GM12878 (cell line): ENCODE measurements around the gene RFX7. TPM values are rescaled to one million over a fixed set of nuclear protein-coding genes. Genes with fewer than 3 reads are reported as not detected.

Experiments
- ATAC-seq: fragments of 200-7000 bp; cut with Tn5 transposase; 3 replicates; pipeline ENCODE4 v1.9.1; 2020; ENCODE audit warnings: mild to moderate bottlenecking, moderate library complexity
- BruUV-seq: library from RNA; stranded (reverse); fragments of 400-500 nt; replicated peaks from 2 replicates; lab custom pipeline; 2021; lab: Mats Ljungman, UMichigan
- CTCF ChIA-PET: fragments of 300-600 bp; sonication (Branson Sonifier 250); formaldehyde crosslinking; extraction: SDS; loops from one replicate; lab custom pipeline; 2021; ENCODE audit warnings: inconsistent platforms; lab: Yijun Ruan, JAX
- POLR2A ChIA-PET: fragments of 350-600 bp; formaldehyde crosslinking; extraction: SDS; loops from one replicate; lab custom pipeline; 2021; ENCODE audit warnings: inconsistent platforms; lab: Charles Lee
- RAD21 ChIA-PET: fragments of 300-600 bp; sonication (Branson Sonifier 250); formaldehyde crosslinking; loops from one replicate; lab custom pipeline; 2023; ENCODE audit warnings: antibody characterized with exemption; ENCODE audit not compliant: unreplicated experiment; lab: Charles Lee
- SMC1A ChIA-PET: fragments of 300-600 bp; sonication (Branson Sonifier 250); formaldehyde crosslinking; loops from one replicate; lab custom pipeline; 2023; ENCODE audit not compliant: unreplicated experiment, uncharacterized antibody; lab: Charles Lee
- DNase-seq: peaks from one replicate; pipeline ENCODE4 v3.0.0-alpha.2; 2011; ENCODE audit warnings: low read depth, low spot score
- FAIRE-seq: peaks from 3 replicates; lab custom pipeline; 2011; peaks lifted over from hg19 to GRCh38; lab: Jason Lieb, UNC
- H2AFZ ChIP-seq: 2 replicates; pipeline ENCODE4 v1.6.0; 2011; ENCODE audit warnings: low read depth, low read length, control low read depth; ENCODE audit not compliant: control insufficient read depth
- H3K27ac ChIP-seq: 2 replicates; pipeline ENCODE4 v1.5.1; 2011; ENCODE audit warnings: control low read depth; ENCODE audit not compliant: control insufficient read depth, insufficient read depth
- H3K27me3 ChIP-seq, 2 experiments: replicated peaks in 1 of 2; 2 replicates each; pipeline versions ENCODE4 v1.6.0 to v1.6.1; 2011; ENCODE audit warnings: low read length in 1 of 2; ENCODE audit not compliant: control insufficient read depth in 2 of 2, insufficient read depth in 2 of 2
- H3K36me3 ChIP-seq, 2 experiments: 2 replicates each; pipeline ENCODE4 v1.5.1; 2011; ENCODE audit warnings: low read length in 1 of 2; ENCODE audit not compliant: control insufficient read depth in 2 of 2, insufficient read depth in 2 of 2
- H3K4me1 ChIP-seq: 2 replicates; pipeline ENCODE4 v1.6.1; 2011; ENCODE audit warnings: mild to moderate bottlenecking, low read length, moderate library complexity, mixed read lengths; ENCODE audit not compliant: control insufficient read depth, insufficient read depth
- H3K4me2 ChIP-seq: 2 replicates; pipeline ENCODE4 v1.6.0; 2011; ENCODE audit warnings: control low read depth; ENCODE audit not compliant: control insufficient read depth, insufficient read depth
- H3K4me3 ChIP-seq: fragments of 200-600 bp; sonication (generic); 2 replicates; pipeline ENCODE4 v1.5.1; 2016
- H3K79me2 ChIP-seq: 2 replicates; pipeline ENCODE4 v1.6.0; 2011; ENCODE audit warnings: low read length; ENCODE audit not compliant: control insufficient read depth, insufficient read depth
- H3K9ac ChIP-seq: 2 replicates; pipeline ENCODE4 v1.8.0; 2011; ENCODE audit warnings: low read length, control low read depth, mixed read lengths; ENCODE audit not compliant: control insufficient read depth, insufficient read depth
- H3K9me3 ChIP-seq: replicated peaks from 3 replicates; pipeline ENCODE4 v1.5.1; 2011; ENCODE audit warnings: mild to moderate bottlenecking, low read length; ENCODE audit not compliant: control insufficient read depth, insufficient read depth
- H4K20me1 ChIP-seq: 2 replicates; pipeline ENCODE4 v1.6.0; 2011; ENCODE audit not compliant: control insufficient read depth, insufficient read depth
- BACH1 ChIP-seq: fragments of 450-650 bp; IDR thresholded peaks from 2 replicates; pipeline ENCODE4 v1.6.1; 2017; ENCODE audit warnings: mild to moderate bottlenecking, borderline replicate concordance
- CBX3 ChIP-seq: fragments of 200-600 bp; sonication (generic); IDR thresholded peaks from 2 replicates; pipeline ENCODE4 v1.6.1; 2016; ENCODE audit warnings: low read depth, borderline replicate concordance
- CREM ChIP-seq: IDR thresholded peaks from 2 replicates; pipeline ENCODE4 v1.6.1; 2014; ENCODE audit warnings: antibody characterized with exemption, low read depth
- FOS ChIP-seq: IDR thresholded peaks from 3 replicates; pipeline ENCODE4 v1.6.1; 2011; ENCODE audit warnings: borderline replicate concordance; ENCODE audit not compliant: insufficient read length; ENCODE audit errors: extremely low read depth
- FOXK2 ChIP-seq: fragments of 450-650 bp; IDR thresholded peaks from 2 replicates; pipeline ENCODE4 v1.6.1; 2017; ENCODE audit warnings: mild to moderate bottlenecking, moderate library complexity
- IKZF1 ChIP-seq: fragments of 450-650 bp; conservative IDR thresholded peaks from 2 replicates; pipeline ENCODE4 v1.6.1; 2017; ENCODE audit warnings: antibody characterized with exemption, mild to moderate bottlenecking
- MEF2A ChIP-seq: IDR thresholded peaks from 2 replicates; pipeline ENCODE4 v1.6.1; 2011; ENCODE audit warnings: low read depth, mild to moderate bottlenecking, low read length, moderate library complexity; ENCODE audit not compliant: insufficient read depth
- MYB ChIP-seq: fragments of 150-350 bp; IDR thresholded peaks from 2 replicates; pipeline ENCODE4 v1.6.1; 2014; ENCODE audit warnings: mild to moderate bottlenecking, low read depth, low read length, borderline replicate concordance
- RCOR1 ChIP-seq: conservative IDR thresholded peaks from 2 replicates; pipeline ENCODE4 v1.6.1; 2012; ENCODE audit warnings: low read depth, low read length, improper control_type of control experiment
- SMAD5 ChIP-seq: IDR thresholded peaks from 2 replicates; pipeline ENCODE4 v1.6.1; 2016; ENCODE audit warnings: antibody characterized with exemption, low read depth
- STAT1 ChIP-seq: fragments of 450-650 bp; conservative IDR thresholded peaks from 2 replicates; pipeline ENCODE4 v1.6.1; 2014; ENCODE audit warnings: antibody characterized with exemption, mild to moderate bottlenecking
- WGBS: methylation state at CpG from one replicate; pipeline ENCODE4 v1.1.6; 2016; ENCODE audit warnings: low lambda C conversion rate; ENCODE audit not compliant: insufficient replicate concordance, insufficient coverage; ENCODE audit errors: missing lambda C conversion rate; 5-methylcytosine and 5-hydroxymethylcytosine counted together
- in situ Hi-C: fragments of 300-500 bp; cut with MboI; formaldehyde crosslinking; loops from 9 replicates; pipeline ENCODE4 v1.14.3; 2018; ENCODE audit warnings: mixed read lengths
- intact Hi-C: fragments of 100-400 bp; cut with micrococcal nuclease; formaldehyde crosslinking; loops from one replicate; pipeline ENCODE4 v1.14.2; 2022; ENCODE audit not compliant: unreplicated experiment
- polyA plus RNA-seq, 11 experiments: library from polyadenylated mRNA; depleted of rRNA in 4 of 11; unstranded in 6 of 11; stranded (reverse) in 5 of 11; fragments of >200 nt; fragmentation: Nextera tagmentation in 4 of 11; fragmentation: Illumina TruSeq in 1 of 11; extraction: Ambion mirVana in 4 of 11; extraction: Trizol in 1 of 11; gene quantifications; 1 replicate in 1 of 11; 2 replicates in 10 of 11; pipeline versions ENCODE4 v1.2.1 to v1.2.3, GENCODE V29; 2011 to 2016; ENCODE audit warnings: inconsistent platforms in 2 of 11, missing spikeins in 2 of 11, low read depth in 1 of 11
- total RNA-seq, 4 experiments: library from RNA; depleted of rRNA in 3 of 4; stranded (reverse); fragments of >200 nt in 3 of 4; fragmentation: Illumina TruSeq in 1 of 4; extraction: Trizol in 1 of 4; gene quantifications; 2 replicates each; pipeline versions ENCODE4 v1.2.1 to v1.2.3, GENCODE V29; 2013 to 2021
- TF ChIP-seq, protein P1 (sequence below): fragments of 450-650 bp; IDR thresholded peaks from 2 replicates; pipeline ENCODE4 v1.6.1; 2016; ENCODE audit warnings: mild to moderate bottlenecking

Gene RFX7
- total and polyA plus RNA-seq, 10 of the 15 experiments (the other 5 are each of a cell fraction or from before 2014, with no cell fraction given): 3.2 to 31.4 (median 10.7) TPM

- SMC1A ChIA-PET: interaction anchor here (0.6 to 1.8 kb wide), 6 partner anchors 8 to 60 kb away, joined by 3 to 6 read pairs (median 4); no protein-coding TSS in a partner anchor
- Histone ChIP-seq H4K20me1 (no peaks in the 10 kb centered on the region), H3K4me3 (no peak overlapping the region), H3K27ac (peak overlapping the region; percentile 31; the same call in 1 of the 2 replicates), H3K9me3 (no peaks in the 10 kb centered on the region; the same call in 2 of the 3 replicates), H3K4me2 (peak overlapping the region; percentile 64), H3K4me1 (peaks cover 12% of the 10 kb centered on the region), H3K27me3 (no peaks in the 10 kb centered on the region), H3K36me3 (no peaks in the 10 kb centered on the region), H3K79me2 (peaks cover 42% of the 10 kb centered on the region), H2AFZ (no peak overlapping the region)
- ATAC-seq (peak; percentile 53), FAIRE-seq (no peak), DNase-seq (no peak)
- 39% methylated on average over 1 of the region's 1 CpG for WGBS
- intact Hi-C loops (loop anchor here (5.0 kb wide), 1 partner anchor 56 kb away; the partner anchor contains the start of gene RFX7), in situ Hi-C loops (no loop called here)
- POLR2A ChIA-PET: interaction anchor here (1.0 kb wide), 1 partner anchor 11 kb away, joined by 3 read pairs; no protein-coding TSS in a partner anchor
- RAD21 ChIA-PET: no interaction called here
- no TSS peak for BruUV-seq
- TF ChIP-seq RCOR1 (no peak), MEF2A (no peak), IKZF1 (no peak), FOS (no peak), MYB (no peak), SMAD5 (no peak), FOXK2 (no peak), CBX3 (no peak), CREM (no peak), STAT1 (no peak), BACH1 (no peak)
- TF ChIP-seq, protein P1, sequence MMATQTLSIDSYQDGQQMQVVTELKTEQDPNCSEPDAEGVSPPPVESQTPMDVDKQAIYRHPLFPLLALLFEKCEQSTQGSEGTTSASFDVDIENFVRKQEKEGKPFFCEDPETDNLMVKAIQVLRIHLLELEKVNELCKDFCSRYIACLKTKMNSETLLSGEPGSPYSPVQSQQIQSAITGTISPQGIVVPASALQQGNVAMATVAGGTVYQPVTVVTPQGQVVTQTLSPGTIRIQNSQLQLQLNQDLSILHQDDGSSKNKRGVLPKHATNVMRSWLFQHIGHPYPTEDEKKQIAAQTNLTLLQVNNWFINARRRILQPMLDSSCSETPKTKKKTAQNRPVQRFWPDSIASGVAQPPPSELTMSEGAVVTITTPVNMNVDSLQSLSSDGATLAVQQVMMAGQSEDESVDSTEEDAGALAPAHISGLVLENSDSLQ: no peak
- TF ChIP-seq, all 136 proteins: peak for 0
- CTCF ChIA-PET: interaction anchor here (0.7 to 1.0 kb wide), 2 partner anchors 19 to 20 kb away, joined by 3 read pairs; no protein-coding TSS in a partner anchor
- H3K9ac ChIP-seq: no peak overlapping the region
Observed at GRCh38 chr15:56185980-56186379, 57.7 kb downstream of the RFX7 start.
